ENCODE results near the gene SRRM2.
"Not testable (repeated sequence)": the region's sequence is repeated elsewhere in the genome, so short reads cannot be mapped to it uniquely, and the experiment has no call there.

SRRM2 gene

GRCh38 chr16:2720719-2721633, 31.5 kb upstream of the SRRM2 start:
- H3K27me3 ChIP-seq (ENCODE audit: control insufficient read depth in 5 of 5, insufficient read depth in 4 of 5, low read length in 5 of 5), result peaks cover under 1 to 9% (median 7%) of the 10 kb centered on the region in 5 donors
- H3K27ac ChIP-seq (ENCODE audit: low read depth, low read length), result no peak overlapping the region
- H3K36me3 ChIP-seq (ENCODE audit: control insufficient read depth in 5 of 5, insufficient read depth in 5 of 5, low read length in 5 of 5), result no peaks in the 10 kb centered on the region
- H3K4me3 ChIP-seq (ENCODE audit: low read depth in 1 of 5, low read length in 5 of 5), result peak overlapping the region; percentile 43 to 64 (median 51)
- peak overlapping the region in 3 of 5 donors; percentile 20 to 64 (median 55) for H3K9ac ChIP-seq (ENCODE audit: low read length in 5 of 5)
- peaks cover 0 to 11% (median 3%) of the 10 kb centered on the region in 5 donors for H3K4me1 ChIP-seq (ENCODE audit: control insufficient read depth in 5 of 5, insufficient read depth in 5 of 5, low read length in 5 of 5)
- no peaks in the 10 kb centered on the region for H3K9me3 ChIP-seq (ENCODE audit: control insufficient read depth in 5 of 5, low read length in 5 of 5)

- not testable (repeated sequence) for H3K9me3 ChIP-seq (ENCODE audit: control insufficient read depth in 5 of 5, low read length in 5 of 5); H3K36me3 ChIP-seq (ENCODE audit: control insufficient read depth in 5 of 5, insufficient read depth in 5 of 5, low read length in 5 of 5); H3K27ac ChIP-seq (ENCODE audit: low read depth, low read length); H3K27me3 ChIP-seq (ENCODE audit: control insufficient read depth in 5 of 5, insufficient read depth in 4 of 5, low read length in 5 of 5)
- H3K4me3 ChIP-seq (ENCODE audit: low read depth in 1 of 5, low read length in 5 of 5), result peak overlapping the region; percentile 3 to 64 (median 51)
- peaks cover 0 to 11% (median 3%) of the 10 kb centered on the region in 5 donors for H3K4me1 ChIP-seq (ENCODE audit: control insufficient read depth in 5 of 5, insufficient read depth in 5 of 5, low read length in 5 of 5)
- peak overlapping the region in 2 of 5 donors; percentile 39 to 64 for H3K9ac ChIP-seq (ENCODE audit: low read length in 5 of 5)
These were observed 30.7 kb upstream of the SRRM2 start for GRCh38 chr16:2721634-2722173.

- H3K4me1 ChIP-seq (ENCODE audit: control insufficient read depth in 5 of 5, insufficient read depth in 5 of 5, low read length in 5 of 5), result peaks cover 0 to 11% (median 3%) of the 10 kb centered on the region in 5 donors
These were observed 28.3 kb upstream of the SRRM2 start for GRCh38 chr16:2724088-2724676.

GRCh38 chr16:2724816-2725348, 27.6 kb upstream of the SRRM2 start:
- peaks cover 0 to 5% (median 3%) of the 10 kb centered on the region in 5 donors for H3K4me1 ChIP-seq (ENCODE audit: control insufficient read depth in 5 of 5, insufficient read depth in 5 of 5, low read length in 5 of 5)
- H3K27me3 ChIP-seq (ENCODE audit: control insufficient read depth in 5 of 5, insufficient read depth in 4 of 5, low read length in 5 of 5), result peaks cover 0 to 7% (median 4%) of the 10 kb centered on the region in 5 donors
- no peaks in the 10 kb centered on the region for H3K36me3 ChIP-seq (ENCODE audit: control insufficient read depth in 5 of 5, insufficient read depth in 5 of 5, low read length in 5 of 5)
- H3K9ac ChIP-seq (ENCODE audit: low read length in 5 of 5), result no peak overlapping the region
- H3K4me3 ChIP-seq (ENCODE audit: low read depth in 1 of 5, low read length in 5 of 5), result no peak overlapping the region
- H3K27ac ChIP-seq (ENCODE audit: low read depth, low read length), result no peak overlapping the region
- H3K9me3 ChIP-seq (ENCODE audit: control insufficient read depth in 5 of 5, low read length in 5 of 5), result no peaks in the 10 kb centered on the region

More at GRCh38 chr16:2724088-2724676, 28.3 kb upstream of the SRRM2 start:
- H3K4me3 ChIP-seq (ENCODE audit: low read depth in 1 of 5, low read length in 5 of 5), result no peak overlapping the region
- no peak overlapping the region for H3K9ac ChIP-seq (ENCODE audit: low read length in 5 of 5)
- no peaks in the 10 kb centered on the region for H3K36me3 ChIP-seq (ENCODE audit: control insufficient read depth in 5 of 5, insufficient read depth in 5 of 5, low read length in 5 of 5)
- H3K9me3 ChIP-seq (ENCODE audit: control insufficient read depth in 5 of 5, low read length in 5 of 5), result no peaks in the 10 kb centered on the region
- H3K27ac ChIP-seq (ENCODE audit: low read depth, low read length), result no peak overlapping the region
- H3K27me3 ChIP-seq (ENCODE audit: control insufficient read depth in 5 of 5, insufficient read depth in 4 of 5, low read length in 5 of 5), result peaks cover 0 to 7% (median 4%) of the 10 kb centered on the region in 5 donors

- peaks cover 0 to 7% (median 4%) of the 10 kb centered on the region in 5 donors for H3K27me3 ChIP-seq (ENCODE audit: control insufficient read depth in 5 of 5, insufficient read depth in 4 of 5, low read length in 5 of 5)
- no peaks in the 10 kb centered on the region for H3K9me3 ChIP-seq (ENCODE audit: control insufficient read depth in 5 of 5, low read length in 5 of 5)
- no peak overlapping the region for H3K27ac ChIP-seq (ENCODE audit: low read depth, low read length)
- H3K36me3 ChIP-seq (ENCODE audit: control insufficient read depth in 5 of 5, insufficient read depth in 5 of 5, low read length in 5 of 5), result no peaks in the 10 kb centered on the region
- H3K9ac ChIP-seq (ENCODE audit: low read length in 5 of 5), result no peak overlapping the region
- no peak overlapping the region for H3K4me3 ChIP-seq (ENCODE audit: low read depth in 1 of 5, low read length in 5 of 5)
- H3K4me1 ChIP-seq (ENCODE audit: control insufficient read depth in 5 of 5, insufficient read depth in 5 of 5, low read length in 5 of 5), result no peaks in the 10 kb centered on the region
These were observed 25.5 kb upstream of the SRRM2 start for GRCh38 chr16:2726923-2727322.

GRCh38 chr16:2728034-2728433, 24.4 kb upstream of the SRRM2 start:
- Histone ChIP-seq H3K4me1 (ENCODE audit: control insufficient read depth in 5 of 5, insufficient read depth in 5 of 5, low read length in 5 of 5) (no peaks in the 10 kb centered on the region), H3K27me3 (ENCODE audit: control insufficient read depth in 5 of 5, insufficient read depth in 4 of 5, low read length in 5 of 5) (peaks cover 0 to 7% (median 4%) of the 10 kb centered on the region in 5 donors), H3K4me3 (ENCODE audit: low read depth in 1 of 5, low read length in 5 of 5) (no peak overlapping the region), H3K27ac (ENCODE audit: low read depth, low read length) (no peak overlapping the region), H3K36me3 (ENCODE audit: control insufficient read depth in 5 of 5, insufficient read depth in 5 of 5, low read length in 5 of 5) (no peaks in the 10 kb centered on the region), H3K9me3 (ENCODE audit: control insufficient read depth in 5 of 5, low read length in 5 of 5) (no peaks in the 10 kb centered on the region), H3K9ac (ENCODE audit: low read length in 5 of 5) (no peak overlapping the region)

GRCh38 chr16:2734844-2735515, 17.5 kb upstream of the SRRM2 start:
- Histone ChIP-seq H3K36me3 (ENCODE audit: control insufficient read depth in 5 of 5, insufficient read depth in 5 of 5, low read length in 5 of 5) (no peaks in the 10 kb centered on the region), H3K9me3 (ENCODE audit: control insufficient read depth in 5 of 5, low read length in 5 of 5) (no peaks in the 10 kb centered on the region), H3K4me3 (ENCODE audit: low read depth in 1 of 5, low read length in 5 of 5) (no peak overlapping the region), H3K4me1 (ENCODE audit: control insufficient read depth in 5 of 5, insufficient read depth in 5 of 5, low read length in 5 of 5) (no peaks in the 10 kb centered on the region), H3K27me3 (ENCODE audit: control insufficient read depth in 5 of 5, insufficient read depth in 4 of 5, low read length in 5 of 5) (peaks cover 19 to 32% (median 27%) of the 10 kb centered on the region in 5 donors), H3K27ac (ENCODE audit: low read depth, low read length) (no peak overlapping the region), H3K9ac (ENCODE audit: low read length in 5 of 5) (no peak overlapping the region)

GRCh38 chr16:2736476-2737237, 15.8 kb upstream of the SRRM2 start:
- no peaks in the 10 kb centered on the region for H3K4me1 ChIP-seq (ENCODE audit: control insufficient read depth in 5 of 5, insufficient read depth in 5 of 5, low read length in 5 of 5)
- peak overlapping the region in 1 of 5 donors; percentile 6 for H3K9ac ChIP-seq (ENCODE audit: low read length in 5 of 5)
- H3K27me3 ChIP-seq (ENCODE audit: control insufficient read depth in 5 of 5, insufficient read depth in 4 of 5, low read length in 5 of 5), result peaks cover 19 to 39% (median 27%) of the 10 kb centered on the region in 5 donors
- no peaks in the 10 kb centered on the region for H3K9me3 ChIP-seq (ENCODE audit: control insufficient read depth in 5 of 5, low read length in 5 of 5)
- H3K27ac ChIP-seq (ENCODE audit: low read depth, low read length), result no peak overlapping the region
- no peak overlapping the region for H3K4me3 ChIP-seq (ENCODE audit: low read depth in 1 of 5, low read length in 5 of 5)
- H3K36me3 ChIP-seq (ENCODE audit: control insufficient read depth in 5 of 5, insufficient read depth in 5 of 5, low read length in 5 of 5), result no peaks in the 10 kb centered on the region

- H3K27me3 ChIP-seq (ENCODE audit: control insufficient read depth in 5 of 5, insufficient read depth in 4 of 5, low read length in 5 of 5), result peaks cover 19 to 39% (median 27%) of the 10 kb centered on the region in 5 donors
- peak overlapping the region in 1 of 5 donors; percentile 6 for H3K9ac ChIP-seq (ENCODE audit: low read length in 5 of 5)
- H3K4me1 ChIP-seq (ENCODE audit: control insufficient read depth in 5 of 5, insufficient read depth in 5 of 5, low read length in 5 of 5), result no peaks in the 10 kb centered on the region
- no peak overlapping the region for H3K4me3 ChIP-seq (ENCODE audit: low read depth in 1 of 5, low read length in 5 of 5)
- no peak overlapping the region for H3K27ac ChIP-seq (ENCODE audit: low read depth, low read length)
- no peaks in the 10 kb centered on the region for H3K9me3 ChIP-seq (ENCODE audit: control insufficient read depth in 5 of 5, low read length in 5 of 5)
- H3K36me3 ChIP-seq (ENCODE audit: control insufficient read depth in 5 of 5, insufficient read depth in 5 of 5, low read length in 5 of 5), result no peaks in the 10 kb centered on the region
These were observed 15.2 kb upstream of the SRRM2 start for GRCh38 chr16:2737238-2737605.
